GM18508 (cell line): ENCODE measurements around the gene SPDYE3.
A peak's percentile ranks its signal among the peaks of the same experiment; 100 is the strongest.
"Not testable (repeated sequence)": the region's sequence is repeated elsewhere in the genome, so short reads cannot be mapped to it uniquely, and the experiment has no call there.

Experiments used
- ATAC-seq: cut with Tn5 transposase; IDR thresholded peaks from one replicate; pipeline ENCODE4 v1.9.1; 2021; ENCODE audit warnings: moderate number of reproducible peaks; ENCODE audit not compliant: insufficient read depth, unreplicated experiment

SPDYE3 gene, protein sequence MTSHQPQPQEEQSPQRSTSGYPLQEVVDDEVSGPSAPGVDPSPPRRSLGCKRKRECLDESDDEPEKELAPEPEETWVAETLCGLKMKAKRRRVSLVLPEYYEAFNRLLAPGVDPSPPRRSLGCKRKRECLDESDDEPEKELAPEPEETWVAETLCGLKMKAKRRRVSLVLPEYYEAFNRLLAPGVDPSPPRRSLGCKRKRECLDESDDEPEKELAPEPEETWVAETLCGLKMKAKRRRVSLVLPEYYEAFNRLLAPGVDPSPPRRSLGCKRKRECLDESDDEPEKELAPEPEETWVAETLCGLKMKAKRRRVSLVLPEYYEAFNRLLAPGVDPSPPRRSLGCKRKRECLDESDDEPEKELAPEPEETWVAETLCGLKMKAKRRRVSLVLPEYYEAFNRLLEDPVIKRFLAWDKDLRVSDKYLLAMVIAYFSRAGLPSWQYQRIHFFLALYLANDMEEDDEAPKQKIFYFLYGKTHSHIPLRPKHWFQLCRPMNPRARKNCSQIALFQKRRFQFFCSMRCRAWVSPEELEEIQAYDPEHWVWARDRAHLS

DNA sequence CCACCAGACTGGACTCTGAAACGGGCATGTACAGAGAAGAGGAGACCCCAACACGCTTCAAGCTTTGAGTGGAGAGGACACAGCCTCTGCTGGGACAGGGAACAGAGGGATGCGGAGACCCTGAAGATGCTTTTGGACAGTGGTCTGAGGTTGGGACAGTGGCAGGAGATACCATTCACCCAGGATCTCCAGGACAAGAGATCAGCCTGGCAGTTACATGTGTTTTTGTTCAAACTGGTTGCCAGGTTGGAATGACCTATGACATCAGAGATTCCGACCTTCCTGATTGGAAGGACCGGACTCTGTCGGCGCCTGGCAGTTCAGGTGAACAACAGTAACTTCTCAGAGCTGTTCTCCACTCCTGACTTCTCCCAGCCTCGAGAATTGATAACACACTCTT, at the start of gene SPDYE3:
SPDYE3 (plus strand) TSS at position 301 of the 400 bp plus-strand sequence. CDS start 184 bp downstream, outside the sequence.
- not testable (repeated sequence) for ATAC-seq

DNA sequence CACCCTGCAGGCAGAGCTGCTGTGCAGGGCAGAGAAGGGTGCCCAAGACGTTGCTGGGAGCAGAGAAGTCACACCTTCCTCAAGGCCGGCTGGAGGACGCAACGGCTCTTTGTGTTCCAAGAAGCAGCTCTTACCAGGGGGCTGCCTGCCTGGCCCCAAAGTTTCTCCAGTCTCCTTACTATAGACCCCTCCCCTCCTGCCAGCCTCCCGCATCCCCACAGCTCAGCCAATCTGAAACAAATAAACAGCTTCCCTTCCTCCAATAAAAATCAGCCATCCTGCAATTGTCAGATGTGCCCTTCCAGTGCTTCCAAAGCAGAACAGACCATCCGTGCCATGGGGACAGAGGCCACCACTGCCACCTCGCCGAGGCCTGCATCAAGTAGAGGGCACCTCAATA, 47.5 kb upstream of the SPDYE3 start:
- ATAC-seq, result not testable (repeated sequence)

DNA sequence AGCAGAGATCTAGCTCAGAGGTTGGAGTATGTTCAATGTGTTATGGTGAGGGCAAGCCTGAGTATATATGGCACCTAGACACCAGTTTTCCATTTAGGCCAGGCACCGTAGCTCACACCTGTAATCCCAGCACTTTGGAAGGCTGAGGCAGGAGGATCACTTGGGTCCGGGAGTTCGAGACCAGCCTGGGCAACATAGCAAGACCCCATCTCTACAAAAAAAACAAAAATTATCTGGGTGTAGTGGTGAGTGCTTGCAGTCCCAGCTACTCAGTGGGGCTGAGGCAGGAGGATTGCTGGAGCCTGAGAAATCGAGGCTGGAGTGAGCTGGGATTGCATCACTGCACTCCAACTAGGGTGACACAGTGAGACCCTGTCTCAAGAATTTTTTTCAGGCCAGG, 44.6 kb upstream of the SPDYE3 start:
- not testable (repeated sequence) for ATAC-seq

DNA sequence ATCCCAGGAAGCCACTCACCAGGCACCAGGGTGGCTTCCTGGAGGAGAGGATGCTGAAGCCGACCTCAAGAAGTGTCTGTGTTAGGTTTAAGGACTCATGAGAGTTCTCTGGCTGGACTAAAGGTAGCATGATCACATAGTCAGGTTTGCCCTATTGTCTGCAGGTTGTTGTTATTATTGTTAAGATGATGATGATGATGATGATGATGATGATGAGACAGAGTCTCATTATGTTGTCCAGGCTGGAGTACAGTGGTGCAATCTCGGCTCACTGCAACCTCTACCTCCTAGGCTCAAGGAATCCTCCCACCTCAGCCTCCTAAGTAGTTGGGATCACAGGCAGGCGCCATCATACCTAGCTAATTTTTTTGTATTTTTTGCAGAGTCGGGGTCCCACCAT, 43.3 kb upstream of the SPDYE3 start:
- ATAC-seq, result not testable (repeated sequence)

DNA sequence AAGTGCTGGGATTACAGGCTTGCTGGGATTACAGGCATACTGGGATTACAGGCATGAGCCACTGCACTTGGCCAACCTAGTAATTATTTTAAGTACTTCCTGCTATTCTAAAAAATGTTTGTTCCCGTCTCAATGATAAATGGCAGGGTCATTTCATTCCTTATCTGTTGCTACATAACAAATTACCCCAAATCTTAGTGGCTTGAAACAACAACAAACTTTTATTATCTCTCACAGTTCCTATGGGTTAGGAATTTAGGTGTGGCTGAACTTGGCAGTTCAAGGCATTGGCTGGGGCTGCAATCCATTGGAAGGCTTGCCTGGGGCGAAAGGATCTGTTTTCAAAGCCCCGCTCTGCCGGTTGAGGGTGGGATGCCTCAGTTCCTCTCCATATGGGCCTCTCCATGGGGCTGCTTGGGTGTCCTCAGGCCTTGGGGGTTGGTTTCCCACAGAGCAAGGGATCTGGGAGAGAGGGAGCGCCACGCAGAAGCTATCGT, 42.8 kb upstream of the SPDYE3 start:
- ATAC-seq, result not testable (repeated sequence)

DNA sequence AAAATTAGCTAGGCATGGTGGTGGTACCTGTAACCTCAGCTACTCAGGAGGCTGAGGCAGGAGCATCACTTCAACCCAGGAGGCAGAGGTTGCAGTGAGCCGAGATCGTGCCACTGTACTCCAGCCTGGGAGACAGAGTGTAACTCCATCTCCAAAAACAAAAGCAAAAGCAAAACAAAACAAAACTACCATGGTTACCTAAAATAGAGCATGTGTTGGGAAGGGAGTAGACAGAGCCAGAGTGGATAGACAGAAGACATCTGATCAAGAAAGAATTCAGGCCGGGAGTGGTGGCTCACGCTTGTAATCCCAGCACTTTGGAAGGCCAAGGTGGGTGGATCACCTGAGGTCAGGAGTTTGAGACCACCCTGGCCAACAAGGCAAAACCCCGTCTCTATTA, 41.7 kb upstream of the SPDYE3 start:
- ATAC-seq, result not testable (repeated sequence)

DNA sequence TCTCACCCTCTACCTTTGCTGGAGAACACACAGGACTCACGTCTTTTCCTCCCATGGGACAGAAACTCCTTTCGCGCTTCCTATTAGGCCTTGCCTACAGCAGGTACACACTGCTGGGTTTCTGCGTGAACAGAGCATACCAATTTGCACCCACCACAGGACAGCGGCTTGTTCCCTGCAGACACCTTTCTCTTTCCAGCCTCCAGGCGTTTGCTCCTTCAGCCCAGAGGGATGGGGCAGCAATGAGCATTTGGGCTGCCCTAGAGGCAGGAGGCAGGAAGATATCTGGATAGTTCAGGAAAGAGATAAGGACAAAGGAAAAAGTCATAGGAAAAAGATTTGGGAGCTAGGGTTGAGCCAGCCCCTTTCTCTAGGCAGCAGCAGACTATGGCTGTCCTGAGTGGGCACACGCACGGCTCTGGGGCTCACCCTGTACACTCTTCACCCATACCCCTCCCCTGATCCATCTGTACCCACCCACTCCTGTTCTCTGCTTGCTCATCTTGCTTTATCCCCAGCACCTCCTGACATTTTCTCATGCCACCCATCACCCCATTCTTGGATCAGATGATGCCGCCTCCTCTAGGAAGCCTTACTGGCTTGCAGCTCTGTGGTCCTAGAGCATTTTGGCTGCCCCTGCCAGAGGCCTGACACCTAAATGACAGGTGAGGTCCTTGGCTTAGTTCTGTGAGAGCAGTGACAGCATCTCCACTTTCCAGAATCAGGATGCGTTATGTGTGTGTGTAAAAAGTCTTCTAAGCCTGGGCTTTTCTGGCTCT, 40.7 kb upstream of the SPDYE3 start:
- no peak for ATAC-seq

DNA sequence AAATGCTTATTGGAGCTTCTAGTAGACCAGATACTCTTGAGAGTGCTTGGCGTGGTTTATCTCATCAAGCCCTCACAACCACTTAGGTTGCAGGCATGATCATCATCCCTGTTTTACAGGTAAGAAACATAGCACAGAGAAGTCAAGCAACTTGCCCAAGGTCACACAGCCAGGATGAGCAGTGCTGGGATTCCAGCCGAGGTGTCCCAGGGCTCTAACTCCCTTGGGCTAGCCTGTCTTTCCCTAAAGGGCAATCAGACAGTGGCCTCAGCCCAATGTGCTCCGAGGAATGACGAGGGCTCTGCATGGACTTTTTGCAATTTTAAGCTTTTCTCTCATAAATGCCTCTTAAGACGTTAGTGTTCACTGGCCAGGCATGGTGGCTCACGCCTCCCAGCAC, 39.9 kb upstream of the SPDYE3 start:
- ATAC-seq, result no peak

DNA sequence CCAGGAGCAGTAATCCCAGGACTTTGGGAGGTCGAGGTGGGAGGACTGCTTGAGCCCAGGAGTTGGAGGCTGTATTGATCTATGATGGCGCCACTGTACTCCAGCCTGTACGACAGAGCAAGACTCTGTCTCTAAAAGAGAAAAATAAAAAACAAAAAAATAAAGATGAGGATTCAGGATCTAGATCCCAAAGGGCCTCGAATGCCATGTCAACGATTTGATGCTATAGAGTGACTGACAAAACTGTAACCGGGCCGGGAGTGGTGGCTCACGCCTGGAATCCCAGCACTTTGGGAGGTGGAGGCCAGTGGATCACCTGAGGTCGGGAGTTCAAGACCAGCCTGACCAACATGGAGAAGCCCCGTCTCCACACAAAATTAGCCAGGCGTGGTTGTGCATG, 38.6 kb upstream of the SPDYE3 start:
- not testable (repeated sequence) for ATAC-seq

DNA sequence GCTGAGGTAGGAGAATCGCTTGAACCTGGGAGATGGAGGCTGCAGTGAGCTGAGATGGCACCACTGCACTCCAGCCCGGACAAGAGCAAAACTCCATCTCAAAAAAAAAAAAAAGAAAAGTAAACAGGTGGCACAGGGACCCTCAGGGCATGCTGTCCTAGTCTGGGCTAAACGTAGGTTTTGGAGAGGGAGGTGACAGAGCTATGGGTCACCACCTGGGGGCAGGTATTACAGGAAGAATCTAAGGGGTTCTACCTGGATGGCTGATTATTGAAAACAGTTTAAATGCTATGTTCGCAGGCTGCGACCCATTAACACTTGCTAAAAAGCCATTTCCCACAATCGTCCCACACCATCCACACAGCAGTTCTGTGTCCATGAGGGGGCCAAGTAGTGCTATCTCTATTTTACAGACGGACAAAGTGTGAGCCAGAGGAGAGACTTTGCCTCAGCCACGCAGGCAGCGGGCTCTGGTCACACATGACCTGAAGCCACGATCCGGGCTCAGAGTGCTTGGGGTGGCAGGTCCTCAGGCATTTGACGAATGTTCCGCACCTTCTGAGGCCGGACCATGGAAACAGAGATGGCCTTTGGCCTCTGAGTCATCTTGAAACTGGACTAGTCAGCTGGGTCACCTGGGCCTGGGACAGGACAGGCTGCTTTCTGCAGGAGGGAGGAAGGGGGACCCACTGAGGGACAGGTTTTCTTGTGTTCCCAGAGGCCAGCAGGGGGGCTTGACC, 38.0 kb upstream of the SPDYE3 start:
- not testable (repeated sequence) for ATAC-seq

DNA sequence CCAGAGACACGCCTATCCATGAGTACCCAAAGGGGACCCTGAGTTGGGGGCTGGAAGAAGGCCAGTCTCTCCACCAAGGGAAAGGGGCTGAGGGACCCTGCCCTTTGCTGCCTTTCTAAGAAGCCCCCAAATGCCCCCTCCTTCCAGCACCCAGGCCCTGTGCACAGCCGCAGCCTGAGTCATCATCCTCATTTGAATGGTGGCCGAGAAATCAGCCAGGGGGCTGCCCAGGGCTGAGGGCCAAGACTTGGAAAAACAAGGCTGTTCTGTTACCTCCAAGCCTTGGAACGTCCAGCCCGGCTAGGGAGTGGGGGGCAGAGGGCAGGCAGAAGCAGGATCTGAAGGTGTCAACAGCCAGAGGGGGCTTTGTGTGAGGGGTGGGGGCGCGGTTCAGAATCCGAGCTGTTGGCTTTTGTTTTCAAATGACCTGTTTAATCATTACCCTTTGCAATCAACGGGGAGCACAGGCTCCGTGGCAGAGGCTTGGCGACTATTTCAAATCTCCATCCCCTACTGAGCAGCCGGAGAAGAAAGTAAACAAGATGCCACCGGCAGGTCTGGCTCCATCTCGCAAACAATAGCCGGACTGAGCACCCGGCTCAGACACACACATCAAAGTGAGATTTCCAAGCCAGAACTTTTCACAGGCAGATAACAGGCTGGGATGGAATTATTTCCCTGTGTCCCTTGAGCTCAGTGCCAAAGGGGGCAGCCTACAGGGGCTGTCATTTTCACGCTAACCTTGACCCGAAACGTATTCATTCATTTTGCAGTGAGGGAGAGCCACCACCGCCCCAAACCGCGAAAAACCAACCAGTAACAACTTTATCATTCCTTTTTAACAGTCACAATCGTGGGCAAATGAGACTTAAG, 37.2 kb upstream of the SPDYE3 start:
- not testable (repeated sequence) for ATAC-seq

DNA sequence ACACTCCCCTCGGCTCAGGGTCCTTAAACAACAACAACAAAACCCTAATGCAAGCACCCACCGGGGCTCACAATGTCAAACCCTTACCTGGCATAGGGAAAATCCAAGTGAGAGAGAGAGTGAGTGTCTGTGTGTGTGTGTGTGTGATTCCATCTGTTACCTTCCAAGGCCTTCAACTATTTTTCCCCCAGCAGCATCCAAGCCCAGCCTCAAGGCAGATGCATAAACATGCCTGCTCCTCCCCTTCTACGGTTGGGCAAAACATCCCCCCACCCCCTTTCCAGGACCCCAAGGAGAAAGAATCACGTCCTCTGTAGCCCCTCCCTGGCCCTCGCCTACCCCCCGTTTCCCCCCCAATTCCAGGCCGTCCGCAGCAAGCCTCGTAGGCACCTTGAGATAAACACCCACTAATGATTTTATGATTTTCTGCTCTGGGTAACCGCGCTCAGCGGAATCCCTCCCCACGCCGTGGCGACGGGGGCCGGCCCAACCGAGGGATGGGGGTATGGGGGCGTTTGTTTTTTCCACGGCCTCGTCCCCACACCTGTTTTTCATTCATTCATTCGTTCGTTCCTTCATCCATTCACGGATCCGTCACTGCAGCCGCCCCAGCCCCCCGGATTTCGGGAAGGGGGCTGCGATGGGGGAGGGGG, 36.4 kb upstream of the SPDYE3 start:
- not testable (repeated sequence) for ATAC-seq

DNA sequence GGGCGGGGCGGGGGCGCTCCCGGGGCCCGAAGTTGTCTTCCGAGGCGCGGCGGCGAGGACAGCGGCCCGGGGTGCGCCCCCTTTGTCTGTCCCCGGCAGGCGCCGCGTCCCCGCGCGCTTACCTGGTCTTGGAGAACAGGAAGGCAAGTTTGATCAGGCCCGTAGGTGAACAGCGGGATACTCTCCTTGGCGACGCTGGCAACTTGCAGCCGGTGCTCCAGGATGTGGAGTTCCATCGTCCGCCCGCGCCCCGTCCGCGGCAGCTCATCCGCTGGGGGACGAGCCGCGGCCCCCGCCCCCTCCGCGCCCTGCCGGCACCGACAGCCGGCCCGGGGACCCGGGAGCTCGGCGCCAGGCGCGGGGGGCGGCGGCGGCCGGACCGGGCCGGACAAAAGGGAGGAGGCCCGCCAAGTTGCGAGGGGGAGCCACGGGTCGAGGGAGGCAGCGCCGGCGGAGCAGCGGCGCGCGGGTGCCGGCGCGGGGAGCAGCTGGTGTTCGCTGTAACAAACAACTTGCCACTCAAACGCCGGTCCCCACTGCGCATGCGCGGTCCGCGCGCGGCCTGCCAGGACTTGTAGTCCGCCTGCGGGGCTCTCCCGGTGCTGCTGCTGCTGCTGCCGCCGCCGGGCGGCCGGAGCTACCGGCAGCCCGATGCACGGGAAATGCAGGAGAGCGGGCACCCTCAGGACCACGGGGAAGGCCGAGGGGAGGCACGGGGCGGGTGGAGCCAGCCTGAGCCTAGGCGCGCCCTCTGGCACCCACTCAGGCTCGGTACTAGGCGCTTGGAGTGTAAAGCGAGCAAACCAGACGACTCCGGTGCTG, 35.6 kb upstream of the SPDYE3 start:
- ATAC-seq, result peak; percentile 71

DNA sequence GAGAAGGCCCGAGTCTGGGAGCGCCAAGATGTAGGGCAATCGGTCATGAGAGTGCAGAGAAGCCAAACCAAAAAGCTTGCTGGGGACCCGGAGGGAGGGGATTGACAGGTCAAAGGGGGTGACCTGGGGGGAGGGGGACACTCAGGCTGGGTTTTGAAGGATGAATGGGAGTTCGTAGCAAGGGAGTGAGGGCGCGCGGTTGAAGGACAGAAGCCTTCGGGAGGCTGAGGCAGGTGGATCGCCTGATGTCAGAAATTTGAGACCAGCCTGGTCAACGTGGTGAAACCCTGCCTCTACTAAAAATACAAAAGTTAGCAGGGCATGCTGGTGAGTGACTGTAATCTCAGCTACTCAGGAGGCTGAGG, 35.0 kb upstream of the SPDYE3 start:
- not testable (repeated sequence) for ATAC-seq

DNA sequence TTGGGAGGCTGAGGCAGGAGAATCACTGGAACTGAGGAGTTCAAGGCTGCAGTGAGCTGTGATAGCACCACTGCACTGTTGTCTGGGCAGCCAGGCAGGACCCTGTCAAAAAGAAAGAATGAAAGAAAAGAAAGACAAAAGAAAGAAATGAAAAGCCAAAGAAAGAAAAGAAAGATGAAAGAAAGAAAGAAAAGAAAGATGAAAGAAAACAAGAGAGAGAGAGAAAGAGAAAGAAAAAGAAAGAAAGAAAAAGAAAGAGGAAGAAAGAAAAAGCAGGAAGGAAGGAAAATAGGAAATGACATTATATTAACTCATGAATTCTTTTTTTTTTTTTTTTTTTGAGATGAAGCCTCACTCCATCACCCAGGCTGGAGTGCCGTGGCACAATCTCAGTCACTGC, 32.4 kb upstream of the SPDYE3 start:
- no peak for ATAC-seq

DNA sequence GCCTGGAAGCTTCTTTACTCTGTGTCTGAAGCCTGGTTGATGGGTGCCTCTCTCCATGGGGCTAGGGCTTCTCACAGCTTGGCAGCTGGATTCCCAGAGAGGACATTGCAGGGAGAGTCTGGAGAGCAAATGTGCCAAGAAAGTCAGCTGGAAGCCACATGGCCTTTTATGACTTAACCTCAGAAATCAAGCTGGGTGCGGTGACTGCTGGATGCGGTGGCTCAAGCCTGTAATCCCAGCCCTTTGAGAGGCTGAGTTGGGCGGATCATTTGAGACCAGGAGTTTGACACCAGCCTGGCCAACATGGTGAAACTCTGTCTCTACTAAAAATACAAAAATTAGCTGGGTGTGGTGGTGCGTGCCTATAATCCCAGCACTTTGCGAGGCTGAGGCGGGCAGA, 31.4 kb upstream of the SPDYE3 start:
- not testable (repeated sequence) for ATAC-seq

DNA sequence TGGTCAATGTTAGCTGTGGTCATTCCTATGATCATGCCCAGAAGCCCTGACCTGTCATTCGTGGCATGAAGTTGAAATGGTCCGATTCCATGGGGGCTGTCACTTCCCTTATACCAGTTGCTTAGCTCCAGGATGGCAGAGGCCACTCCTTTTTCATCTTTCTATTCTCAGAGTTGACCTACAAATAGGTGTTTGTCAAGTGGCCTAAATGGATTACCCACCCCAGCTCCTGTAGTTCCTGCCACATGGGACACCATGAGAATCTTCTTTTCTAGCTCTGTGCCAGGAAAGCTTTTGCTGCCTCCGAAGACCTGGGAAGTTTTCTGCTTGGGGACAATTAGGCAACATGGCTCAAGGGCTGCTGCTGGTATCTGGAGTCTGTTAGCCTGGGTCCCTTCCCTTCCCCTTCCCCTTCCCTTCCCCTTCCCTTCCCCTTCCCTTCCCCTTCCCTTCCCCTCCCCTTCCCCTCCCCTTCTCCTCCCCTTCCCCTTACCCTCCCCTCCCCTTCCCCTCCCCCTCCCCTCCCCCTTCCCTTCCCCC, 25.4 kb upstream of the SPDYE3 start:
- not testable (repeated sequence) for ATAC-seq

DNA sequence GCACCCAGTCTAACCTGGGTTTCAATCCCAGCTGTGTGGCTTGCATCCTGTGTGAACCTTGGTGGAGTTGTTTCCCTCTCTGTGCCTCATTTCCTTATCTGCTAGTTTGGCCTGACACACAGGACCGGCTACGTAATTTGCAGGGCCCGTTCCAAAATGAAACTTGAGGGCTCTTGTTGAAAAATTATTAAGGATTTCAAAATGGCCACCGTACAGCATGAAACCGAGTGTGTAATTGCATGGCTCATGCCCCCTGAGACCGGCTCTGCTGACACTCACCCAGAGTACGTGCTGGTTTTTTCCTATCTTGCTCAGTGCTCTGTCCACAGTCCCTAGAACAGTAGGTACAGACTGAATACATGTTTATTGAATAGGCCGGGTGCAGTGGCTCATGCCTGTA, 24.4 kb upstream of the SPDYE3 start:
- ATAC-seq, result not testable (repeated sequence)
